GM12878 (cell line): Measurements from ENCODE around the gene APPBP2. TPM values are rescaled to one million over a fixed set of nuclear protein-coding genes. Genes with fewer than 3 reads are reported as not detected.

ENCODE experiments used
- ATAC-seq: fragments of 200-7000 bp; cut with Tn5 transposase; 3 replicates; pipeline ENCODE4 v1.9.1; 2020; ENCODE audit warnings: mild to moderate bottlenecking, moderate library complexity
- BruUV-seq: library from RNA; stranded (reverse); fragments of 400-500 nt; replicated peaks from 2 replicates; lab custom pipeline; 2021; lab: Mats Ljungman, UMichigan
- CTCF ChIA-PET: fragments of 300-600 bp; sonication (Branson Sonifier 250); formaldehyde crosslinking; extraction: SDS; loops from one replicate; lab custom pipeline; 2021; ENCODE audit warnings: inconsistent platforms; lab: Yijun Ruan, JAX
- POLR2A ChIA-PET: fragments of 350-600 bp; formaldehyde crosslinking; extraction: SDS; loops from one replicate; lab custom pipeline; 2021; ENCODE audit warnings: inconsistent platforms; lab: Charles Lee
- RAD21 ChIA-PET: fragments of 300-600 bp; sonication (Branson Sonifier 250); formaldehyde crosslinking; loops from one replicate; lab custom pipeline; 2023; ENCODE audit warnings: antibody characterized with exemption; ENCODE audit not compliant: unreplicated experiment; lab: Charles Lee
- SMC1A ChIA-PET: fragments of 300-600 bp; sonication (Branson Sonifier 250); formaldehyde crosslinking; loops from one replicate; lab custom pipeline; 2023; ENCODE audit not compliant: unreplicated experiment, uncharacterized antibody; lab: Charles Lee
- DNase-seq: peaks from one replicate; pipeline ENCODE4 v3.0.0-alpha.2; 2011; ENCODE audit warnings: low read depth, low spot score
- FAIRE-seq: peaks from 3 replicates; lab custom pipeline; 2011; peaks lifted over from hg19 to GRCh38; lab: Jason Lieb, UNC
- H2AFZ ChIP-seq: 2 replicates; pipeline ENCODE4 v1.6.0; 2011; ENCODE audit warnings: low read depth, low read length, control low read depth; ENCODE audit not compliant: control insufficient read depth
- H3K27ac ChIP-seq: 2 replicates; pipeline ENCODE4 v1.5.1; 2011; ENCODE audit warnings: control low read depth; ENCODE audit not compliant: control insufficient read depth, insufficient read depth
- H3K27me3 ChIP-seq, 2 experiments: replicated peaks in 1 of 2; 2 replicates each; pipeline versions ENCODE4 v1.6.0 to v1.6.1; 2011; ENCODE audit warnings: low read length in 1 of 2; ENCODE audit not compliant: control insufficient read depth in 2 of 2, insufficient read depth in 2 of 2
- H3K36me3 ChIP-seq, 2 experiments: 2 replicates each; pipeline ENCODE4 v1.5.1; 2011; ENCODE audit warnings: low read length in 1 of 2; ENCODE audit not compliant: control insufficient read depth in 2 of 2, insufficient read depth in 2 of 2
- H3K4me1 ChIP-seq: 2 replicates; pipeline ENCODE4 v1.6.1; 2011; ENCODE audit warnings: mild to moderate bottlenecking, low read length, moderate library complexity, mixed read lengths; ENCODE audit not compliant: control insufficient read depth, insufficient read depth
- H3K4me2 ChIP-seq: 2 replicates; pipeline ENCODE4 v1.6.0; 2011; ENCODE audit warnings: control low read depth; ENCODE audit not compliant: control insufficient read depth, insufficient read depth
- H3K4me3 ChIP-seq: fragments of 200-600 bp; sonication (generic); 2 replicates; pipeline ENCODE4 v1.5.1; 2016
- H3K79me2 ChIP-seq: 2 replicates; pipeline ENCODE4 v1.6.0; 2011; ENCODE audit warnings: low read length; ENCODE audit not compliant: control insufficient read depth, insufficient read depth
- H3K9ac ChIP-seq: 2 replicates; pipeline ENCODE4 v1.8.0; 2011; ENCODE audit warnings: low read length, control low read depth, mixed read lengths; ENCODE audit not compliant: control insufficient read depth, insufficient read depth
- H3K9me3 ChIP-seq: replicated peaks from 3 replicates; pipeline ENCODE4 v1.5.1; 2011; ENCODE audit warnings: mild to moderate bottlenecking, low read length; ENCODE audit not compliant: control insufficient read depth, insufficient read depth
- H4K20me1 ChIP-seq: 2 replicates; pipeline ENCODE4 v1.6.0; 2011; ENCODE audit not compliant: control insufficient read depth, insufficient read depth
- BCL11A ChIP-seq: IDR thresholded peaks from 2 replicates; pipeline ENCODE4 v1.6.1; 2011; ENCODE audit warnings: low read depth, low read length
- CBX5 ChIP-seq: sonication (generic); IDR thresholded peaks from 2 replicates; pipeline ENCODE4 v1.6.1; 2016; ENCODE audit warnings: low read depth, moderate library complexity, mild to moderate bottlenecking, inconsistent platforms
- FOXK2 ChIP-seq: fragments of 450-650 bp; IDR thresholded peaks from 2 replicates; pipeline ENCODE4 v1.6.1; 2017; ENCODE audit warnings: mild to moderate bottlenecking, moderate library complexity
- IKZF2 ChIP-seq, 2 experiments: fragments of 450-650 bp; IDR thresholded peaks; 2 replicates each; pipeline ENCODE4 v1.6.1; 2017; ENCODE audit warnings: mild to moderate bottlenecking in 2 of 2, moderate library complexity in 2 of 2
- KDM1A ChIP-seq: fragments of 200-600 bp; sonication (generic); IDR thresholded peaks from 2 replicates; pipeline ENCODE4 v1.6.1; 2016; ENCODE audit warnings: borderline replicate concordance
- PAX5 ChIP-seq: IDR thresholded peaks from 2 replicates; pipeline ENCODE4 v1.6.1; 2011; ENCODE audit warnings: low read depth, low read length, borderline replicate concordance
- POLR2AphosphoS2 ChIP-seq: IDR thresholded peaks from 2 replicates; pipeline ENCODE4 v1.6.1; 2011; ENCODE audit warnings: low read depth, mild to moderate bottlenecking, low read length, improper control_type of control experiment, moderate library complexity
- RAD51 ChIP-seq: fragments of 450-650 bp; IDR thresholded peaks from 2 replicates; pipeline ENCODE4 v1.6.1; 2016; ENCODE audit warnings: moderate library complexity, mild to moderate bottlenecking, inconsistent platforms
- RFX5 ChIP-seq: IDR thresholded peaks from 2 replicates; pipeline ENCODE4 v1.6.1; 2011; ENCODE audit warnings: low read depth, low read length, improper control_type of control experiment
- SMC3 ChIP-seq: IDR thresholded peaks from 2 replicates; pipeline ENCODE4 v1.6.1; 2011; ENCODE audit warnings: low read length, improper control_type of control experiment, borderline replicate concordance
- TBL1XR1 ChIP-seq: IDR thresholded peaks from 2 replicates; pipeline ENCODE4 v1.6.1; 2012; ENCODE audit warnings: low read depth, low read length, improper control_type of control experiment
- ZNF384 ChIP-seq: IDR thresholded peaks from 2 replicates; pipeline ENCODE4 v1.6.1; 2012; ENCODE audit warnings: low read depth, mild to moderate bottlenecking, low read length, improper control_type of control experiment, borderline replicate concordance
- ZNF622 ChIP-seq: fragments of 450-650 bp; IDR thresholded peaks from 2 replicates; pipeline ENCODE4 v1.6.1; 2017; ENCODE audit warnings: mild to moderate bottlenecking, inconsistent platforms
- WGBS: methylation state at CpG from one replicate; pipeline ENCODE4 v1.1.6; 2016; ENCODE audit warnings: low lambda C conversion rate; ENCODE audit not compliant: insufficient replicate concordance, insufficient coverage; ENCODE audit errors: missing lambda C conversion rate; 5-methylcytosine and 5-hydroxymethylcytosine counted together
- in situ Hi-C: fragments of 300-500 bp; cut with MboI; formaldehyde crosslinking; loops from 9 replicates; pipeline ENCODE4 v1.14.3; 2018; ENCODE audit warnings: mixed read lengths
- intact Hi-C: fragments of 100-400 bp; cut with micrococcal nuclease; formaldehyde crosslinking; loops from one replicate; pipeline ENCODE4 v1.14.2; 2022; ENCODE audit not compliant: unreplicated experiment
- polyA plus RNA-seq, 11 experiments: library from polyadenylated mRNA; depleted of rRNA in 4 of 11; unstranded in 6 of 11; stranded (reverse) in 5 of 11; fragments of >200 nt; fragmentation: Nextera tagmentation in 4 of 11; fragmentation: Illumina TruSeq in 1 of 11; extraction: Ambion mirVana in 4 of 11; extraction: Trizol in 1 of 11; gene quantifications; 1 replicate in 1 of 11; 2 replicates in 10 of 11; pipeline versions ENCODE4 v1.2.1 to v1.2.3, GENCODE V29; 2011 to 2016; ENCODE audit warnings: inconsistent platforms in 2 of 11, missing spikeins in 2 of 11, low read depth in 1 of 11
- total RNA-seq, 4 experiments: library from RNA; depleted of rRNA in 3 of 4; stranded (reverse); fragments of >200 nt in 3 of 4; fragmentation: Illumina TruSeq in 1 of 4; extraction: Trizol in 1 of 4; gene quantifications; 2 replicates each; pipeline versions ENCODE4 v1.2.1 to v1.2.3, GENCODE V29; 2013 to 2021
- TF ChIP-seq, protein P1 (sequence below): IDR thresholded peaks from 2 replicates; pipeline ENCODE4 v1.6.1; 2011; ENCODE audit warnings: low read depth, low read length, improper control_type of control experiment, borderline replicate concordance
- TF ChIP-seq, protein P2 (sequence below): fragments of 450-650 bp; IDR thresholded peaks from 2 replicates; pipeline ENCODE4 v1.6.1; 2017; ENCODE audit warnings: antibody characterized with exemption, mild to moderate bottlenecking, moderate library complexity
- TF ChIP-seq, protein P3 (sequence below): IDR thresholded peaks from 2 replicates; pipeline ENCODE4 v1.6.1; 2012; ENCODE audit warnings: mild to moderate bottlenecking, low read depth, low read length
- TF ChIP-seq, protein P4 (sequence below): IDR thresholded peaks from 2 replicates; pipeline ENCODE4 v1.6.1; 2012; ENCODE audit warnings: low read depth, low read length, improper control_type of control experiment

APPBP2 gene
- total and polyA plus RNA-seq, 10 of the 15 experiments (the other 5 are each of a cell fraction or from before 2014, with no cell fraction given): 4.3 to 30.8 (median 13.1) TPM

DNA sequence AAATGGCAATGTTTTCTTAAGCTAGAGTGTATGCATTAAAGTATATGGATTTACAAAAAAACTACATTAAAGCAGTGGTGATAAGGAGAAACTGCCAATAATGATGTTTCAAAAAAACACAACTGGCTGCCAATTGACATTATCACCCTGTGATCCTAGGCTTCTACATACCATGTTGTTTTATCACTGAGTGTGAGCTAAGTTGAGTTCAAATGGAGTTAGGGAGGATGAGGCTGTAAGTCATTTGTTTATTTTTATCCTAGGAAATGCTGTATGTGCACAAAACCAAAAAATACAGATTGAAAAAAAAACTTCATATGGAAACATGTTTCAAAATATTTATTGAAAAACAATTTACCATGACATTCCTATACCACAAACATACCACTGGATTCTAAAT lies 80.9 kb downstream of the APPBP2 start (continued):
- TF ChIP-seq KDM1A: no peak
- TF ChIP-seq FOXK2: no peak
- TF ChIP-seq, protein P1, sequence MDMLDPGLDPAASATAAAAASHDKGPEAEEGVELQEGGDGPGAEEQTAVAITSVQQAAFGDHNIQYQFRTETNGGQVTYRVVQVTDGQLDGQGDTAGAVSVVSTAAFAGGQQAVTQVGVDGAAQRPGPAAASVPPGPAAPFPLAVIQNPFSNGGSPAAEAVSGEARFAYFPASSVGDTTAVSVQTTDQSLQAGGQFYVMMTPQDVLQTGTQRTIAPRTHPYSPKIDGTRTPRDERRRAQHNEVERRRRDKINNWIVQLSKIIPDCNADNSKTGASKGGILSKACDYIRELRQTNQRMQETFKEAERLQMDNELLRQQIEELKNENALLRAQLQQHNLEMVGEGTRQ: no peak
- no peak for TF ChIP-seq ZNF622
- no peak for TF ChIP-seq RFX5
- TF ChIP-seq SMC3: no peak
- TF ChIP-seq RAD51: no peak

DNA sequence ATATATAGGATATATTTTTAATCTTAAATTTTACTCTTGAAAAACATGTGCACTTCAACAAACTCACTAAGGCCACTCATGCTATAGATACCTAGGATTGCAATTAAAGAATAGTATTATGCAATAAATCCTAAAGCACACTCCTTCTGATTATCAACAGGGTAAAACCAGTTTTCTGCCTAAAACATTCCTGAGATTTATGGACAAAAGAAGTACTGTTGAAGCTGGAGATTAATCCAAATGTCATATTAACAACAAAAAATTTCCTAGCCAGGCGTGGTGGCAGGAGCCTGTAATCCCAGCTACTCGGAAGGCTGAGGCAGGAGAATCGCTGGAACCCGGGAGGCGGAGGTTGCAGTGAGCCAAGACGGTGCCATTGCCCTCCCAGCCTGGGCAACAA lies 82.3 kb downstream of the APPBP2 start:
- Histone ChIP-seq H4K20me1 (no peaks in the 10 kb centered on the region), H2AFZ (no peak overlapping the region), H3K4me1 (peaks cover 6% of the 10 kb centered on the region), H3K4me3 (no peak overlapping the region), H3K9ac (no peak overlapping the region), H3K9me3 (no peaks in the 10 kb centered on the region), H3K27me3 (no peaks in the 10 kb centered on the region), H3K27ac (no peak overlapping the region), H3K36me3 (peaks cover 0 to 5% of the 10 kb centered on the region in 2 experiments; a peak in 1 of 4 replicates), H3K4me2 (no peak overlapping the region), H3K79me2 (no peaks in the 10 kb centered on the region)
- ChIA-PET POLR2A (no interaction called here), CTCF (no interaction called here), RAD21 (no interaction called here), SMC1A (no interaction called here)
- BruUV-seq: no TSS peak
- 96% methylated on average over 6 of the region's 6 CpGs for WGBS
- no peak for FAIRE-seq
- in situ Hi-C loops (no loop called here), intact Hi-C loops (no loop called here)
- no peak for DNase-seq
- ATAC-seq: no peak
- TF ChIP-seq TBL1XR1: no peak
- no peak for TF ChIP-seq ZNF384
- no peak for TF ChIP-seq PAX5
- TF ChIP-seq, protein P2, sequence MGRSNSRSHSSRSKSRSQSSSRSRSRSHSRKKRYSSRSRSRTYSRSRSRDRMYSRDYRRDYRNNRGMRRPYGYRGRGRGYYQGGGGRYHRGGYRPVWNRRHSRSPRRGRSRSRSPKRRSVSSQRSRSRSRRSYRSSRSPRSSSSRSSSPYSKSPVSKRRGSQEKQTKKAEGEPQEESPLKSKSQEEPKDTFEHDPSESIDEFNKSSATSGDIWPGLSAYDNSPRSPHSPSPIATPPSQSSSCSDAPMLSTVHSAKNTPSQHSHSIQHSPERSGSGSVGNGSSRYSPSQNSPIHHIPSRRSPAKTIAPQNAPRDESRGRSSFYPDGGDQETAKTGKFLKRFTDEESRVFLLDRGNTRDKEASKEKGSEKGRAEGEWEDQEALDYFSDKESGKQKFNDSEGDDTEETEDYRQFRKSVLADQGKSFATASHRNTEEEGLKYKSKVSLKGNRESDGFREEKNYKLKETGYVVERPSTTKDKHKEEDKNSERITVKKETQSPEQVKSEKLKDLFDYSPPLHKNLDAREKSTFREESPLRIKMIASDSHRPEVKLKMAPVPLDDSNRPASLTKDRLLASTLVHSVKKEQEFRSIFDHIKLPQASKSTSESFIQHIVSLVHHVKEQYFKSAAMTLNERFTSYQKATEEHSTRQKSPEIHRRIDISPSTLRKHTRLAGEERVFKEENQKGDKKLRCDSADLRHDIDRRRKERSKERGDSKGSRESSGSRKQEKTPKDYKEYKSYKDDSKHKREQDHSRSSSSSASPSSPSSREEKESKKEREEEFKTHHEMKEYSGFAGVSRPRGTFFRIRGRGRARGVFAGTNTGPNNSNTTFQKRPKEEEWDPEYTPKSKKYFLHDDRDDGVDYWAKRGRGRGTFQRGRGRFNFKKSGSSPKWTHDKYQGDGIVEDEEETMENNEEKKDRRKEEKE: no peak
- no peak for TF ChIP-seq BCL11A
- TF ChIP-seq, protein P3, sequence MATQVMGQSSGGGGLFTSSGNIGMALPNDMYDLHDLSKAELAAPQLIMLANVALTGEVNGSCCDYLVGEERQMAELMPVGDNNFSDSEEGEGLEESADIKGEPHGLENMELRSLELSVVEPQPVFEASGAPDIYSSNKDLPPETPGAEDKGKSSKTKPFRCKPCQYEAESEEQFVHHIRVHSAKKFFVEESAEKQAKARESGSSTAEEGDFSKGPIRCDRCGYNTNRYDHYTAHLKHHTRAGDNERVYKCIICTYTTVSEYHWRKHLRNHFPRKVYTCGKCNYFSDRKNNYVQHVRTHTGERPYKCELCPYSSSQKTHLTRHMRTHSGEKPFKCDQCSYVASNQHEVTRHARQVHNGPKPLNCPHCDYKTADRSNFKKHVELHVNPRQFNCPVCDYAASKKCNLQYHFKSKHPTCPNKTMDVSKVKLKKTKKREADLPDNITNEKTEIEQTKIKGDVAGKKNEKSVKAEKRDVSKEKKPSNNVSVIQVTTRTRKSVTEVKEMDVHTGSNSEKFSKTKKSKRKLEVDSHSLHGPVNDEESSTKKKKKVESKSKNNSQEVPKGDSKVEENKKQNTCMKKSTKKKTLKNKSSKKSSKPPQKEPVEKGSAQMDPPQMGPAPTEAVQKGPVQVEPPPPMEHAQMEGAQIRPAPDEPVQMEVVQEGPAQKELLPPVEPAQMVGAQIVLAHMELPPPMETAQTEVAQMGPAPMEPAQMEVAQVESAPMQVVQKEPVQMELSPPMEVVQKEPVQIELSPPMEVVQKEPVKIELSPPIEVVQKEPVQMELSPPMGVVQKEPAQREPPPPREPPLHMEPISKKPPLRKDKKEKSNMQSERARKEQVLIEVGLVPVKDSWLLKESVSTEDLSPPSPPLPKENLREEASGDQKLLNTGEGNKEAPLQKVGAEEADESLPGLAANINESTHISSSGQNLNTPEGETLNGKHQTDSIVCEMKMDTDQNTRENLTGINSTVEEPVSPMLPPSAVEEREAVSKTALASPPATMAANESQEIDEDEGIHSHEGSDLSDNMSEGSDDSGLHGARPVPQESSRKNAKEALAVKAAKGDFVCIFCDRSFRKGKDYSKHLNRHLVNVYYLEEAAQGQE: no peak
- TF ChIP-seq IKZF2 (IDR thresholded peaks at IDR 0.05): no peak
- TF ChIP-seq CBX5: no peak
- no peak for TF ChIP-seq POLR2AphosphoS2
- no peak for TF ChIP-seq KDM1A
- no peak for TF ChIP-seq RFX5
- TF ChIP-seq, protein P4, sequence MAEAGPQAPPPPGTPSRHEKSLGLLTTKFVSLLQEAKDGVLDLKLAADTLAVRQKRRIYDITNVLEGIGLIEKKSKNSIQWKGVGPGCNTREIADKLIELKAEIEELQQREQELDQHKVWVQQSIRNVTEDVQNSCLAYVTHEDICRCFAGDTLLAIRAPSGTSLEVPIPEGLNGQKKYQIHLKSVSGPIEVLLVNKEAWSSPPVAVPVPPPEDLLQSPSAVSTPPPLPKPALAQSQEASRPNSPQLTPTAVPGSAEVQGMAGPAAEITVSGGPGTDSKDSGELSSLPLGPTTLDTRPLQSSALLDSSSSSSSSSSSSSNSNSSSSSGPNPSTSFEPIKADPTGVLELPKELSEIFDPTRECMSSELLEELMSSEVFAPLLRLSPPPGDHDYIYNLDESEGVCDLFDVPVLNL: no peak
